Liver (tissue), 9 donors: ENCODE results near the gene AFAP1. TPM values are rescaled to one million over a fixed set of nuclear protein-coding genes. Genes with fewer than 3 reads are reported as not detected.

ENCODE experiments used
- DNase-seq: peaks from one replicate; pipeline ENCODE4 v3.0.0-alpha.2; 2017; ENCODE audit warnings: low spot score
- H3K27ac ChIP-seq, 2 donors: one replicate each; pipeline ENCODE4 v1.7.0; 2013; ENCODE audit warnings: inconsistent platforms in 2 of 2, low read length in 2 of 2, control low read depth in 1 of 2, low read depth in 1 of 2, mild to moderate bottlenecking in 1 of 2
- H3K27me3 ChIP-seq, 4 donors: one replicate each; pipeline versions ENCODE4 v1.6.1 to v1.7.0; 2013; ENCODE audit warnings: low read length in 3 of 4, inconsistent platforms in 1 of 4, mild to moderate bottlenecking in 1 of 4, moderate library complexity in 1 of 4; ENCODE audit not compliant: control insufficient read depth in 4 of 4, insufficient read depth in 4 of 4
- H3K36me3 ChIP-seq, 4 donors: one replicate each; pipeline versions ENCODE4 v1.6.1 to v1.7.0; 2013; ENCODE audit warnings: low read length in 3 of 4, mild to moderate bottlenecking in 3 of 4, low read depth in 1 of 4, moderate library complexity in 1 of 4; ENCODE audit not compliant: control insufficient read depth in 4 of 4, insufficient read depth in 3 of 4
- H3K4me1 ChIP-seq, 4 donors: one replicate each; pipeline versions ENCODE4 v1.6.1 to v1.7.0; 2013; ENCODE audit warnings: low read length in 3 of 4, mild to moderate bottlenecking in 3 of 4, moderate library complexity in 1 of 4; ENCODE audit not compliant: control insufficient read depth in 4 of 4, insufficient read depth in 4 of 4
- H3K4me3 ChIP-seq, 3 donors: one replicate each; pipeline versions ENCODE4 v1.6.1 to v1.7.0; 2013; ENCODE audit warnings: low read length in 3 of 3, control low read depth in 1 of 3, low read depth in 1 of 3, mild to moderate bottlenecking in 1 of 3
- H3K9ac ChIP-seq, 2 donors: one replicate each; pipeline ENCODE4 v1.7.0; 2013; ENCODE audit warnings: low read length in 2 of 2, mild to moderate bottlenecking in 2 of 2, moderate library complexity in 2 of 2, control low read depth in 1 of 2, low read depth in 1 of 2
- H3K9me3 ChIP-seq, 4 donors: one replicate each; pipeline versions ENCODE4 v1.6.1 to v1.7.0; 2013; ENCODE audit warnings: low read length in 3 of 4; ENCODE audit not compliant: control insufficient read depth in 4 of 4
- EGR1 ChIP-seq, 2 donors: IDR thresholded peaks; 2 replicates each; pipeline ENCODE4 v1.6.1; 2016 to 2018; ENCODE audit warnings: antibody characterized with exemption in 2 of 2, low read depth in 2 of 2
- FOXA1 ChIP-seq: IDR thresholded peaks from 2 replicates; pipeline ENCODE4 v1.6.1; 2016; ENCODE audit warnings: antibody characterized with exemption
- FOXA2 ChIP-seq: IDR thresholded peaks from 2 replicates; pipeline ENCODE4 v1.6.1; 2016; ENCODE audit warnings: antibody characterized with exemption
- GABPA ChIP-seq, 2 donors: IDR thresholded peaks in 1 of 2; conservative IDR thresholded peaks in 1 of 2; 2 replicates each; pipeline ENCODE4 v1.6.1; 2016; ENCODE audit warnings: antibody characterized with exemption in 2 of 2, mild to moderate bottlenecking in 1 of 2, moderate library complexity in 1 of 2
- HNF4A ChIP-seq, 2 donors: conservative IDR thresholded peaks; 2 replicates each; pipeline ENCODE4 v1.6.1; 2016; ENCODE audit warnings: antibody characterized with exemption in 2 of 2, mild to moderate bottlenecking in 2 of 2
- HNF4G ChIP-seq: IDR thresholded peaks from 2 replicates; pipeline ENCODE4 v1.6.1; 2016; ENCODE audit warnings: antibody characterized with exemption
- JUND ChIP-seq, 2 donors: IDR thresholded peaks; 2 replicates each; pipeline ENCODE4 v1.6.1; 2016; ENCODE audit warnings: antibody characterized with exemption in 2 of 2
- NR2F2 ChIP-seq: IDR thresholded peaks from 2 replicates; pipeline ENCODE4 v1.6.1; 2016; ENCODE audit warnings: antibody characterized with exemption
- RAD21 ChIP-seq, 2 donors: IDR thresholded peaks; 2 replicates each; pipeline ENCODE4 v1.6.1; 2016; ENCODE audit warnings: antibody characterized with exemption in 2 of 2, mild to moderate bottlenecking in 2 of 2
- RXRA ChIP-seq, 2 donors: IDR thresholded peaks; 2 replicates each; pipeline ENCODE4 v1.6.1; 2017 to 2018; ENCODE audit warnings: antibody characterized with exemption in 2 of 2, mild to moderate bottlenecking in 1 of 2
- SP1 ChIP-seq: IDR thresholded peaks from 2 replicates; pipeline ENCODE4 v1.6.1; 2018; ENCODE audit warnings: antibody characterized with exemption, mild to moderate bottlenecking
- TAF1 ChIP-seq: conservative IDR thresholded peaks from 2 replicates; pipeline ENCODE4 v1.6.1; 2016; ENCODE audit warnings: antibody characterized with exemption, mild to moderate bottlenecking
- YY1 ChIP-seq: IDR thresholded peaks from 2 replicates; pipeline ENCODE4 v1.6.1; 2016; ENCODE audit warnings: antibody characterized with exemption, mild to moderate bottlenecking
- WGBS: extraction: QIAGEN DNeasy Blood & Tissue Kit; methylation state at CpG from one replicate; pipeline ENCODE4 v1.1.7; 2013; 5-methylcytosine and 5-hydroxymethylcytosine counted together
- polyA plus RNA-seq, 2 donors: library from polyadenylated mRNA; stranded (reverse) in 1 of 2; unstranded in 1 of 2; fragments of 200-250 nt in 1 of 2; fragments of >200 nt in 1 of 2; fragmentation: Nextera tagmentation in 1 of 2; extraction: Ambion mirVana in 1 of 2; gene quantifications; one replicate each; pipeline versions ENCODE4 v1.2.1 to v1.2.3, GENCODE V29; 2013 to 2015
- total RNA-seq, 2 donors: library from RNA; depleted of rRNA; stranded (reverse); fragments of >200 nt; gene quantifications; one replicate each; pipeline ENCODE4 v1.2.3, GENCODE V29; 2014
- TF ChIP-seq, protein P1 (sequence below): IDR thresholded peaks from 2 replicates; pipeline ENCODE4 v1.6.1; 2016; ENCODE audit warnings: antibody characterized with exemption
- TF ChIP-seq, protein P2 (sequence below): IDR thresholded peaks from 2 replicates; pipeline ENCODE4 v1.6.1; 2016; ENCODE audit warnings: antibody characterized with exemption, mild to moderate bottlenecking
- TF ChIP-seq, protein P3 (sequence below): IDR thresholded peaks from 2 replicates; pipeline ENCODE4 v1.6.1; 2016; ENCODE audit warnings: antibody characterized with exemption
- TF ChIP-seq, protein P4 (sequence below): IDR thresholded peaks from 2 replicates; pipeline ENCODE4 v1.6.1; 2016; ENCODE audit warnings: antibody characterized with exemption
- TF ChIP-seq, protein P5 (sequence below): fragments of 150-350 bp; IDR thresholded peaks from 2 replicates; pipeline ENCODE4 v1.5.1; 2017; ENCODE audit warnings: improper control_type of control experiment, low read depth, low read length; ENCODE audit not compliant: missing input control
- donor health status: healthy.
- donor health status: healthy.
- donor health status: healthy.
- donor health status: healthy.
- donor health status: healthy.

Gene AFAP1
- total and polyA plus RNA-seq, 4 donors: 0.40 to 3.2 (median 1.6) TPM

DNA sequence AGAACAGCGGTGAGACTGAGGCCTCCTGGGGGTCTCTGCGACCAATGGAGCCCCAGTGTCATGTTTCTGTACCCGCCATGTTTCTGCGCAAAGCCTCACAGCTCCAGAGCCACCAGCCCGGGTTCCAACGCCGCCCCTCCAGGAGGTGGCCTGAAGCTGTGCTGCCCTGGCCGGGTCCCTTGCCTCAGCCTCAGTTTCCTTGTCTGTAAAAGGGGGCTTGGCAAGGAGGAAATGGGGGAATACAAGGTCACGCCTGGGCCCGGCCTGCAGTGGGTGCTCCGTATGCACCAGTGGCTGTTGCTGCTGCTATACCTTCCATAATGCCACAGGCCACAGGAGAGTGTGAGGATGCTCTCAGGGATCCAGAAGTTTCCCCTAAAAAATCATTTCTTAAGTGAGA, 229.5 kb downstream of the AFAP1 start:
- no peak overlapping the region for H3K9ac ChIP-seq
- no peak for DNase-seq
- H3K4me1 ChIP-seq: no peaks in the 10 kb centered on the region
- H3K27ac ChIP-seq: no peak overlapping the region
- H3K9me3 ChIP-seq: peaks cover 0 to 5% (median 2%) of the 10 kb centered on the region in 4 donors
- WGBS: 92% methylated on average over 11 of the region's 11 CpGs
- no peak for TF ChIP-seq RXRA (IDR thresholded peaks at IDR 0.05)
- no peak for TF ChIP-seq FOXA2
- TF ChIP-seq GABPA (IDR thresholded peaks at IDR 0.05 in 1 of 2, conservative IDR thresholded peaks at IDR 0.05 in 1 of 2): no peak
- TF ChIP-seq, protein P1, sequence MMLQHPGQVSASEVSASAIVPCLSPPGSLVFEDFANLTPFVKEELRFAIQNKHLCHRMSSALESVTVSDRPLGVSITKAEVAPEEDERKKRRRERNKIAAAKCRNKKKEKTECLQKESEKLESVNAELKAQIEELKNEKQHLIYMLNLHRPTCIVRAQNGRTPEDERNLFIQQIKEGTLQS: no peak
- TF ChIP-seq, protein P2, sequence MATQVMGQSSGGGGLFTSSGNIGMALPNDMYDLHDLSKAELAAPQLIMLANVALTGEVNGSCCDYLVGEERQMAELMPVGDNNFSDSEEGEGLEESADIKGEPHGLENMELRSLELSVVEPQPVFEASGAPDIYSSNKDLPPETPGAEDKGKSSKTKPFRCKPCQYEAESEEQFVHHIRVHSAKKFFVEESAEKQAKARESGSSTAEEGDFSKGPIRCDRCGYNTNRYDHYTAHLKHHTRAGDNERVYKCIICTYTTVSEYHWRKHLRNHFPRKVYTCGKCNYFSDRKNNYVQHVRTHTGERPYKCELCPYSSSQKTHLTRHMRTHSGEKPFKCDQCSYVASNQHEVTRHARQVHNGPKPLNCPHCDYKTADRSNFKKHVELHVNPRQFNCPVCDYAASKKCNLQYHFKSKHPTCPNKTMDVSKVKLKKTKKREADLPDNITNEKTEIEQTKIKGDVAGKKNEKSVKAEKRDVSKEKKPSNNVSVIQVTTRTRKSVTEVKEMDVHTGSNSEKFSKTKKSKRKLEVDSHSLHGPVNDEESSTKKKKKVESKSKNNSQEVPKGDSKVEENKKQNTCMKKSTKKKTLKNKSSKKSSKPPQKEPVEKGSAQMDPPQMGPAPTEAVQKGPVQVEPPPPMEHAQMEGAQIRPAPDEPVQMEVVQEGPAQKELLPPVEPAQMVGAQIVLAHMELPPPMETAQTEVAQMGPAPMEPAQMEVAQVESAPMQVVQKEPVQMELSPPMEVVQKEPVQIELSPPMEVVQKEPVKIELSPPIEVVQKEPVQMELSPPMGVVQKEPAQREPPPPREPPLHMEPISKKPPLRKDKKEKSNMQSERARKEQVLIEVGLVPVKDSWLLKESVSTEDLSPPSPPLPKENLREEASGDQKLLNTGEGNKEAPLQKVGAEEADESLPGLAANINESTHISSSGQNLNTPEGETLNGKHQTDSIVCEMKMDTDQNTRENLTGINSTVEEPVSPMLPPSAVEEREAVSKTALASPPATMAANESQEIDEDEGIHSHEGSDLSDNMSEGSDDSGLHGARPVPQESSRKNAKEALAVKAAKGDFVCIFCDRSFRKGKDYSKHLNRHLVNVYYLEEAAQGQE: no peak
- no peak for TF ChIP-seq JUND (IDR thresholded peaks at IDR 0.05)
- TF ChIP-seq FOXA1: no peak
- TF ChIP-seq TAF1: no peak
- TF ChIP-seq YY1: no peak
- no peak for TF ChIP-seq RAD21 (IDR thresholded peaks at IDR 0.05)
- TF ChIP-seq HNF4A (conservative IDR thresholded peaks at IDR 0.05): no peak
- TF ChIP-seq, protein P3, sequence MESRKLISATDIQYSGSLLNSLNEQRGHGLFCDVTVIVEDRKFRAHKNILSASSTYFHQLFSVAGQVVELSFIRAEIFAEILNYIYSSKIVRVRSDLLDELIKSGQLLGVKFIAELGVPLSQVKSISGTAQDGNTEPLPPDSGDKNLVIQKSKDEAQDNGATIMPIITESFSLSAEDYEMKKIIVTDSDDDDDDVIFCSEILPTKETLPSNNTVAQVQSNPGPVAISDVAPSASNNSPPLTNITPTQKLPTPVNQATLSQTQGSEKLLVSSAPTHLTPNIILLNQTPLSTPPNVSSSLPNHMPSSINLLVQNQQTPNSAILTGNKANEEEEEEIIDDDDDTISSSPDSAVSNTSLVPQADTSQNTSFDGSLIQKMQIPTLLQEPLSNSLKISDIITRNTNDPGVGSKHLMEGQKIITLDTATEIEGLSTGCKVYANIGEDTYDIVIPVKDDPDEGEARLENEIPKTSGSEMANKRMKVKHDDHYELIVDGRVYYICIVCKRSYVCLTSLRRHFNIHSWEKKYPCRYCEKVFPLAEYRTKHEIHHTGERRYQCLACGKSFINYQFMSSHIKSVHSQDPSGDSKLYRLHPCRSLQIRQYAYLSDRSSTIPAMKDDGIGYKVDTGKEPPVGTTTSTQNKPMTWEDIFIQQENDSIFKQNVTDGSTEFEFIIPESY: no peak
- TF ChIP-seq, protein P4, sequence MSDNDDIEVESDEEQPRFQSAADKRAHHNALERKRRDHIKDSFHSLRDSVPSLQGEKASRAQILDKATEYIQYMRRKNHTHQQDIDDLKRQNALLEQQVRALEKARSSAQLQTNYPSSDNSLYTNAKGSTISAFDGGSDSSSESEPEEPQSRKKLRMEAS: no peak
- TF ChIP-seq NR2F2: no peak
- no peak for TF ChIP-seq SP1
- no peak for TF ChIP-seq HNF4G
- TF ChIP-seq, protein P5, sequence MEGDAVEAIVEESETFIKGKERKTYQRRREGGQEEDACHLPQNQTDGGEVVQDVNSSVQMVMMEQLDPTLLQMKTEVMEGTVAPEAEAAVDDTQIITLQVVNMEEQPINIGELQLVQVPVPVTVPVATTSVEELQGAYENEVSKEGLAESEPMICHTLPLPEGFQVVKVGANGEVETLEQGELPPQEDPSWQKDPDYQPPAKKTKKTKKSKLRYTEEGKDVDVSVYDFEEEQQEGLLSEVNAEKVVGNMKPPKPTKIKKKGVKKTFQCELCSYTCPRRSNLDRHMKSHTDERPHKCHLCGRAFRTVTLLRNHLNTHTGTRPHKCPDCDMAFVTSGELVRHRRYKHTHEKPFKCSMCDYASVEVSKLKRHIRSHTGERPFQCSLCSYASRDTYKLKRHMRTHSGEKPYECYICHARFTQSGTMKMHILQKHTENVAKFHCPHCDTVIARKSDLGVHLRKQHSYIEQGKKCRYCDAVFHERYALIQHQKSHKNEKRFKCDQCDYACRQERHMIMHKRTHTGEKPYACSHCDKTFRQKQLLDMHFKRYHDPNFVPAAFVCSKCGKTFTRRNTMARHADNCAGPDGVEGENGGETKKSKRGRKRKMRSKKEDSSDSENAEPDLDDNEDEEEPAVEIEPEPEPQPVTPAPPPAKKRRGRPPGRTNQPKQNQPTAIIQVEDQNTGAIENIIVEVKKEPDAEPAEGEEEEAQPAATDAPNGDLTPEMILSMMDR: no peak
- no peak for TF ChIP-seq EGR1 (IDR thresholded peaks at IDR 0.05; ENCODE audit: low read depth in 2 of 2)
- no peaks in the 10 kb centered on the region for H3K27me3 ChIP-seq
- H3K36me3 ChIP-seq: no peaks in the 10 kb centered on the region
- no peak overlapping the region for H3K4me3 ChIP-seq
